GM21723 (cell line): ENCODE results near the gene KDM6B.
A peak's percentile ranks its signal among the peaks of the same experiment; 100 is the strongest.
"Not testable (repeated sequence)": the region's sequence is repeated elsewhere in the genome, so short reads cannot be mapped to it uniquely, and the experiment has no call there.

Experiments
- ATAC-seq: cut with Tn5 transposase; IDR thresholded peaks from one replicate; pipeline ENCODE4 v1.9.1; 2021; ENCODE audit warnings: mild to moderate bottlenecking, moderate library complexity; ENCODE audit not compliant: unreplicated experiment

The KDM6B gene

GRCh38 chr17:7851438-7852261 lies 17.6 kb downstream of the KDM6B start:
- peak; percentile 69 for ATAC-seq

- ATAC-seq, result no peak
Measured at GRCh38 chr17:7852262-7852670, 18.2 kb downstream of the KDM6B start.

GRCh38 chr17:7852919-7853690 lies 19.1 kb downstream of the KDM6B start:
- no peak for ATAC-seq

GRCh38 chr17:7853691-7854038 lies 19.6 kb downstream of the KDM6B start:
- ATAC-seq, result no peak

- ATAC-seq, result no peak
Measured at GRCh38 chr17:7854078-7854777, 20.2 kb downstream of the KDM6B start.

GRCh38 chr17:7854851-7855659 lies 21.0 kb downstream of the KDM6B start, which contains the start of gene TMEM88:
Gene TMEM88, plus strand, starts transcription at chr17:7855066. Its CDS starts 9 bp downstream, at chr17:7855075.
- ATAC-seq, result no peak

GRCh38 chr17:7855660-7856010 lies 21.6 kb downstream of the KDM6B start:
- ATAC-seq, result no peak

- no peak for ATAC-seq
Measured at GRCh38 chr17:7856011-7856810, 22.2 kb downstream of the KDM6B start.

GRCh38 chr17:7856811-7857712 lies 23.0 kb downstream of the KDM6B start, which contains the start of gene NAA38:
Gene NAA38, minus strand, starts transcription at chr17:7857559. Its CDS starts 96 bp downstream, at chr17:7857463.
- ATAC-seq, result peak; percentile 76

- ATAC-seq, result peak; percentile 40
Measured at GRCh38 chr17:7857713-7858521, 23.9 kb downstream of the KDM6B start, which contains the start of gene CYB5D1. Gene CYB5D1, plus strand, starts transcription at chr17:7858003. Its CDS starts 132 bp downstream, at chr17:7858135.

GRCh38 chr17:7858522-7858810 lies 24.4 kb downstream of the KDM6B start:
- no peak for ATAC-seq

- no peak for ATAC-seq
Measured at GRCh38 chr17:7859028-7859427, 25.0 kb downstream of the KDM6B start.

- ATAC-seq, result no peak
Measured at GRCh38 chr17:7862692-7863437, 28.8 kb downstream of the KDM6B start.

- ATAC-seq, result not testable (repeated sequence)
Measured at GRCh38 chr17:7864384-7864783, 30.4 kb downstream of the KDM6B start.

- no peak for ATAC-seq
Measured at GRCh38 chr17:7864995-7865650, 31.1 kb downstream of the KDM6B start.

GRCh38 chr17:7867881-7868329 lies 33.9 kb downstream of the KDM6B start:
- no peak for ATAC-seq

- no peak for ATAC-seq
Measured at GRCh38 chr17:7873051-7873450, 39.0 kb downstream of the KDM6B start.
